Memory B cell (primary cell): ENCODE data around the gene NTM.

Experiments
- ATAC-seq: fragments of 150-1000 bp; cut with Tn5 transposase; 2 replicates; pipeline ENCODE4 v1.10.0; 2021; ENCODE audit warnings: low read depth, mild to moderate bottlenecking, moderate library complexity
- DNase-seq, 2 donors: peaks; one replicate each; pipeline ENCODE4 v3.0.0; 2022; ENCODE audit warnings: low spot score in 2 of 2
- H3K27ac Mint-ChIP-seq: one replicate; pipeline ENCODE4 v1.8.0; 2022; ENCODE audit warnings: mild to moderate bottlenecking, moderate library complexity, mixed read lengths
- H3K27me3 Mint-ChIP-seq: one replicate; pipeline ENCODE4 v1.8.0; 2022; ENCODE audit warnings: mixed read lengths
- H3K36me3 Mint-ChIP-seq: one replicate; pipeline ENCODE4 v1.8.0; 2022; ENCODE audit warnings: mild to moderate bottlenecking, mixed read lengths
- H3K4me1 Mint-ChIP-seq: one replicate; pipeline ENCODE4 v1.8.0; 2022; ENCODE audit warnings: mixed read lengths
- H3K4me3 Mint-ChIP-seq: one replicate; pipeline ENCODE4 v1.8.0; 2022; ENCODE audit warnings: mild to moderate bottlenecking, moderate library complexity, mixed read lengths
- H3K9me3 Mint-ChIP-seq: one replicate; pipeline ENCODE4 v1.8.0; 2022; ENCODE audit warnings: mixed read lengths

NTM gene

DNA sequence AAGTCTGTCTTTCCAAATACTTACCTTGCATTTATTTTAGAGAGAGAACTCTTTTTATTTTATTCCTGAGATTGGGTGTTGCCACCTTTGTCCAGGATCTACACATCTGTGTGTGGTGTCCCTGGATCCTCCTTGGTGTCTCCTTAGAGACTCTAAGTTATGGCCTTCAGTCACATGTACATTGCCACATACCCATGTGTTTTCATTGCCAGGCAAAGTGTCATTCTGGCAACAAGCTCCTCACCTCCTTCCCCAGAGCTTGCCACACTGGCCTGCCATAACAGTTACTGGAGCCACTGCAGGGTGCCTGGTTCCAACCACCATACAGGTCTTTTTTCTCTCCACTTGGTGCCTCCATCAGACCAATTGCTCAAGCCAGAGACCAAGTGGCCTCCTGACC, 379.7 kb downstream of the NTM start:
- Mint-ChIP-seq H3K27ac (no peak overlapping the region), H3K27me3 (no peaks in the 10 kb centered on the region), H3K9me3 (peaks cover 2% of the 10 kb centered on the region), H3K4me1 (no peaks in the 10 kb centered on the region), H3K36me3 (no peaks in the 10 kb centered on the region), H3K4me3 (no peak overlapping the region)
- DNase-seq (no peak), ATAC-seq (no peak)

DNA sequence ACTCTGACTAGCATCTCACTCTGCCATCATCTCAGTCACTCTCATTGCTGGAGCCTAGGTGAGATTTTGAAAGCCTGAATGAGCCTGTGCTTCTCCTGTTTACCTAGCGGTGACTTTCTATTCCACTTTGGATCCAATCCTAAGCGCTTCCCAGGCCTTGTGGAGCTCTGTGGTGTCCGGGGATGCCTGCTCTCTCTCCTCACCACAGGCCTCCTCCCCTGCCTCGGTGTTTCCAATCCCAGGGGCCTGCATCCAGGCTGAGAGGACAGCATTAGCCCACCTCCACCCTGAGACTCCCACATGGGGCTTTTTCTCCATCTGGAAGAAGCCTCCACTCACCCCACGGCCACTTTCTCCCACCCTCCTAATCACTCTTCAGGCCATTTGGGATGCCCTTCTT, 380.3 kb downstream of the NTM start:
- DNase-seq (no peak), ATAC-seq (no peak)
- H3K4me1 Mint-ChIP-seq: no peaks in the 10 kb centered on the region
- no peak overlapping the region for H3K27ac Mint-ChIP-seq
- H3K27me3 Mint-ChIP-seq: no peaks in the 10 kb centered on the region
- H3K9me3 Mint-ChIP-seq: peaks cover 2% of the 10 kb centered on the region
- no peaks in the 10 kb centered on the region for H3K36me3 Mint-ChIP-seq
- no peak overlapping the region for H3K4me3 Mint-ChIP-seq

DNA sequence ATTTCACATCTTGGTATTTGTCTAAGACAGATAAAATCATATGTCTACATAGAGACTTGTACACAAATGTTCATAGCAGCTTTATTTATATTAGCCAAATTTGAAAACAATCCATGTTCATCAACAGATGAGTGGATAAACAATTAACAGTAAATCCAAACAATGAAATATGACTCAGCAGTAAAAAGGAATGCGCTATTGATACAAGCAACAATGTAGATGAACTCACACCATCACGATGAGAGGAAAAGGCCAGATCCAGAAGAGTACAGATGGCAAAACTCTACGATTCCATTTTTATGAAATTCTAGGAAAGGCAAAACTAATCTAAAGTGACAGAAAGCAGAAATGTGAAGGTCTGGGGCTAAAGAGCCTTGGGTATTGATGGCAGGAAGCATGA, 384.3 kb downstream of the NTM start:
- no peaks in the 10 kb centered on the region for H3K27me3 Mint-ChIP-seq
- H3K36me3 Mint-ChIP-seq: no peaks in the 10 kb centered on the region
- H3K4me3 Mint-ChIP-seq: no peak overlapping the region
- H3K9me3 Mint-ChIP-seq: peaks cover 4% of the 10 kb centered on the region
- no peaks in the 10 kb centered on the region for H3K4me1 Mint-ChIP-seq
- H3K27ac Mint-ChIP-seq: no peak overlapping the region
- ATAC-seq (no peak), DNase-seq (no peak)

DNA sequence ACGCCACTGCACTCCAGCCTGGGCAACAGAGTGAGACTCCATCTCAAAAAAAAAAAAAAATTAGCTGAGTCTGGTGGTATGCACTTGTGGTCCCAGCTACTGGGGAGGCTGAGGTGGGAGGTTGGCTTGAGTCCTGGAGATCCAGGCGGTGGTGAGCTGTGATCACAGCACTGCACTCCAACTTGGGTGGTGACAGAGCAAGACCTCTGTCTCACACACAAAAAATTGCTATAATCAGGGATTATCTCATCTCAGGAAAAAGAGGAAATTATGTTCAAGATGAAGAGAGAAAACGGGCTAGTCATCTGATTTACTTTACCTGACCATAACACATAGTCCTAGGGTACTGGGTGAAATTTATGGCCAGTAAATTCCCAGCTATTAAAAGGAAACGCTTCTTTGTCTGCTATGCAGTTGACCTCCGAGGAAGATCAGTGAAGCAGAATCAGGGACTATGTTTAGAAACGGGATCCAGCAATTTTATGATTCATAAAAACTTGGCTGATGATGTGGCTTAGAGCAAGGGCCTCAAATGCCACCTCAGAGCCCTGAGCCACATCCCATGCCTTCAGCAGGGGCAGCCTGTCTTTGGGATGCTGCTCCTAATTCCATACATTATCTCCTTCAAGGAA, 386.2 kb downstream of the NTM start:
- Mint-ChIP-seq H3K4me1 (no peaks in the 10 kb centered on the region), H3K27me3 (no peaks in the 10 kb centered on the region), H3K27ac (no peak overlapping the region), H3K4me3 (no peak overlapping the region), H3K36me3 (no peaks in the 10 kb centered on the region), H3K9me3 (peaks cover 4% of the 10 kb centered on the region)
- no peak for ATAC-seq
- DNase-seq: no peak

DNA sequence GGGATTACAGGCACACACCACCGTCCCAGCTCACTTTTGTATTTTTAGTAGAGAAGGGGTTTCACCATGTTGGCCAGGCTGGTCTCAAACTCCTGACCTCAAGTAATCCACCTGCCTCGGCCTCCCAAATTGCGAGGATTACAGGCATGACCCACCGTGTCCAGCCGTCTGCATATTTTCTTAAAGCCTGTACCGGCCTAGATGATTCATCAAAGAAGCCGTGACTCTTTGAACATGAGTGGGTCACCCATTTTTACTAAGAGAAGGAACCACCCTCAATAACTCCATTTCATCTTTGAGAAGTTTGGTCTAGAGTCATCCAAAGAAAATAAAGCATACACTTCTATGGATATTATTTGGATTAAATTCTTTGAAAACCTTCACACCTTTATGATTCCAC, 388.3 kb downstream of the NTM start:
- Mint-ChIP-seq H3K9me3 (peaks cover 2% of the 10 kb centered on the region), H3K36me3 (no peaks in the 10 kb centered on the region), H3K4me3 (no peak overlapping the region), H3K4me1 (no peaks in the 10 kb centered on the region), H3K27ac (no peak overlapping the region), H3K27me3 (no peaks in the 10 kb centered on the region)
- ATAC-seq (no peak), DNase-seq (no peak)

DNA sequence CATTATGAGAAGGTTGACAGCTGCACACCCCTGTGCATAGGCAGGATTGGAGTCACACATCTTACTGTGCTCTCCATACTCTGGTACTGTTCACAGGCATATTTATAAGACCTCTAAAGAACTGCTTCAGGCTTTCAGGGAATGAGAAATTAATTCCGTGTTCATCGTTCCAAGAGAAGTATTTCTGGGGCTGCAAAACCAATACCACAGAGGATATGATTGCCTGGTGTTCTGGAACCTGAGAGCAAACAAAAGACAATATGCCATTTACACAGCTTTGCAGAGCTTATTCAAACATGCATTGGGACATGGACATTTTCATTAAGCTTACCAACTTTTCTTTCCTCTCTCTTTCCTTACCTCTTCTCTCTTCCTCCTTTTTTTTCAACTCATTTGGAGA, 388.7 kb downstream of the NTM start:
- no peak overlapping the region for H3K4me3 Mint-ChIP-seq
- no peaks in the 10 kb centered on the region for H3K36me3 Mint-ChIP-seq
- no peak for ATAC-seq
- DNase-seq: no peak
- H3K27me3 Mint-ChIP-seq: no peaks in the 10 kb centered on the region
- H3K27ac Mint-ChIP-seq: no peak overlapping the region
- peaks cover 2% of the 10 kb centered on the region for H3K9me3 Mint-ChIP-seq
- H3K4me1 Mint-ChIP-seq: no peaks in the 10 kb centered on the region

DNA sequence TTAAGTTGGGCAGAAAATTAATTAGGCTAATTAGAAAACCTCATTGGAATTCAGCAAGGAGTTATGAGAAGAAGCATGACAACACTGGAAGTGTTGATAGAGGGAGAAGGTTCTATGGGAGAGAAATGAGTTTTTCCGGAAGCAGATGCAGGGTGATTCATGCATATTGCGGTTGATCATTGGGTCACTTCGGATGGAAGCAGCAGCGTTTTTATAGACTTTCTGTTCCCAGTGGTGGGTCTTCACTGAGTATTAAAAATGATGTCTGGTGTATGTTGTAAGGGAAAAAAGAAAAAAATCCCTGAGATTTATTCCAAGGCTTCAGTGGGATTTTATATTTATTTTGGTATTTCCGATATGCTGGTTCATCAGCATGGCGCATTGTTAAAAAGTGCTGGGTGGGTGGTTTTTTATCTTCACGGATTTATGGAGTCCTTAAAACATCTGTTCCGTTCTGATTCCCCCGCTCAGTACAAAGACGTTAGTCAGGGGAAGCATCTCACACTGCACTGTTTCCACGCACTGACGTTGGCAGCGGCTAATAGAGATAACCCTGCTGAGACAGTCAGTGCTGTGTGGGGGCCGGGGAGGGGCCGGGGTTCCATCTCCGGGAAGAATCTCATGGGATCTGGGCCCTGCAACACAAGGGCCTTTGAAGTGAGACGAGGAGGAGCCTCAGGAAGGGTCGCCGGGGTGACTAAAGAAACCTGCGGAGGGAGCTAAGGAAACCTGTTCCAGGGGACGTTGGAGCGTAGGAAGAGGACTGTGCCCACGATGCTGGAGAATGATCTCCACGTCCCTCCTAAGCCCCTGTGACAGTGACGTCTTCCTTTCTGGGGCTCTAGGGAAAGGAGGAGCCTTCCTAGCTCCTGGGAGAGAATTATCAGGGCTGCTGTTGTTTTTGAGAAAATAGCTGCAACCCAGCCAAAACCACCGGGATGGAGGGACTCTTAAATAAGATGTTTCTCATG, 390.0 kb downstream of the NTM start:
- no peak for ATAC-seq
- peaks cover 2% of the 10 kb centered on the region for H3K9me3 Mint-ChIP-seq
- H3K4me3 Mint-ChIP-seq: no peak overlapping the region
- no peak overlapping the region for H3K27ac Mint-ChIP-seq
- no peaks in the 10 kb centered on the region for H3K36me3 Mint-ChIP-seq
- H3K4me1 Mint-ChIP-seq: no peaks in the 10 kb centered on the region
- no peak for DNase-seq
- H3K27me3 Mint-ChIP-seq: no peaks in the 10 kb centered on the region

DNA sequence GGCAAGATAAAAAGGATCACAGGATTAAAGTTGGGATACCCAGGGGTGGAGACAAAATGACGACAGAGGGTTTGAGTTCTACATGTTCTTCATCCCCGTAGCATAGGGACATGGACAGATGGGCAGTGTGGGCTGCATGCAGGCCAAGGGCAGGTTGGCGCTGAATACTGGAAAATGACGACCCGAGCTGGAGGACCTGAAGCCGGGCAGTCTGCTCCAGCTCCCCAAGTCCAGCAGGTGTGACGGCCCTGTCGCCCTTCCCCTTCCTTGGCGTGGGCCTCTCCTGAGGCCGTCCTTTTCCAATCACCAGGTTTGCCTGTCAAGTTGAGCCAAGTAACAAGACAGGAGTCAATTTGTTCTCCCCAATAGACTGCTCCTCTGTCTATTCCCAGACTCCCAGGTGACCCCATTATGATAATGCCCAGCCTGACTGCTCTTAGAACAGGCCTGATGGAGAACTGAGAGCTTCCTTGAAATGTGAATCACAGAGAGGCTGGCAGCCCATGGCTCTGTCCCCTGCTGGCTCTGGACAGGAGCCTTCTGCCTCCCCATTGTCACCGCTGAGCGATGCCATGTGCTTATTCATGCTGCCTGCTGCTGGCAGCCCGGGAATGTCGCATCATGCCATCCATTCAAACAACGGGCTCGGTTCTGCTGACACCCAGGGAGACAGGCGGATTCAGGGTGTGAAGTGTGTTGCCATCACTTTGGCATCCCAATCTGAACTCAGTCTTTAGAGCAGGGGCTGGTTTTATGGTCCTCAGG, 392.1 kb downstream of the NTM start:
- H3K4me1 Mint-ChIP-seq: no peaks in the 10 kb centered on the region
- H3K9me3 Mint-ChIP-seq: no peaks in the 10 kb centered on the region
- DNase-seq (no peak), ATAC-seq (no peak)
- no peaks in the 10 kb centered on the region for H3K36me3 Mint-ChIP-seq
- H3K27ac Mint-ChIP-seq: no peak overlapping the region
- H3K4me3 Mint-ChIP-seq: no peak overlapping the region
- no peaks in the 10 kb centered on the region for H3K27me3 Mint-ChIP-seq

DNA sequence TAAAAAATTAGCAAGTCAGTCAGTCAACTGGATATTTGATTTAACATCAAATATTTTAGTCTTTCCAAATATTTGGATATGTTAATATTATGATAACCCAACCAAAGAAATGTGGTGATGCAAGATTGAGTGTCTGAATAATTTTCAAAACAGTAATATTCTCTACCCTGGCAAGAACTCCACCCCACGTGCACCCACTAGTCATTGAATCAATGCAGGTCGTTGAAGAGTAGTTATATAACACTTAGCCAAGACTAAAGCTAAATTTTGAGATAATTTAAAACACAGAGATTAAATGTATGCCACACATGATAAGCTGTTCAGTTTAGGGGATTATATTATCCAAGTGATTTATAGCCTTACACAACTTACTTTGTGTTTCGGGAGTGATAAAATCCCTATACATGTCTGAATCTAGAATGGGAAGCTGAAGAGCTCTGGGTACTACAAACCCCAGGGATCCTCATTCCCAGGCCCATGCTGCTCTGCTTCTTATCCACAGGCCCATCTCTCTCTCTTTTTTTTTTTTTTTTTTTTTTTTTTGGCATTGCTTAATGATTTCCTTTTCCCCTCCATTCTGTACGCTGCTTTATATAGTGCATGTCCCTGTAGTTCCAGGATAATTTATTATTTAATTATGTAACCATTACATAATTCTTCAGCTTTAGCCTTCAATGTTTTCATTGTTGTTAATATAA, 392.9 kb downstream of the NTM start:
- DNase-seq (no peak), ATAC-seq (no peak)
- H3K27me3 Mint-ChIP-seq: no peaks in the 10 kb centered on the region
- H3K9me3 Mint-ChIP-seq: no peaks in the 10 kb centered on the region
- no peak overlapping the region for H3K27ac Mint-ChIP-seq
- H3K36me3 Mint-ChIP-seq: no peaks in the 10 kb centered on the region
- no peaks in the 10 kb centered on the region for H3K4me1 Mint-ChIP-seq
- no peak overlapping the region for H3K4me3 Mint-ChIP-seq

DNA sequence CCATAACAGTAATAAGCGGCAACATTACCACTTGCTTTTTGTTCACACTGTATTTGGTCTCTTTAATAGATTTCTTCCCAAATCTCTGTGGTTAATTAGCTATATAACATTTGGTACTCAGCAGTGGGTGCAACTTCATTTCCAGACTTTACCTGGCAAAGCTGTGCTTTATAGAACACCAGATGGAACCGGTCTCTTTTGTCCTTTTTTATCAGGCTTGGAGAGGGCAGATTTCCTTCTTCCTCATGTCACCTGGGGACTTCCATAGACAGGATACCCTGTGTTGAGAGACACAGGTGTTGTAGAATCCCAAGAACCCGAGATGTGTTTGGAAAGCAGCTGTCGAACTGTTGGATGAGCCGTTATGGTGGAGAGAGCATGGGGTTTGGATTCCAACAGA, 393.7 kb downstream of the NTM start:
- ATAC-seq (no peak), DNase-seq (no peak)
- H3K27me3 Mint-ChIP-seq: no peaks in the 10 kb centered on the region
- no peak overlapping the region for H3K4me3 Mint-ChIP-seq
- no peaks in the 10 kb centered on the region for H3K4me1 Mint-ChIP-seq
- H3K9me3 Mint-ChIP-seq: no peaks in the 10 kb centered on the region
- no peak overlapping the region for H3K27ac Mint-ChIP-seq
- no peaks in the 10 kb centered on the region for H3K36me3 Mint-ChIP-seq

DNA sequence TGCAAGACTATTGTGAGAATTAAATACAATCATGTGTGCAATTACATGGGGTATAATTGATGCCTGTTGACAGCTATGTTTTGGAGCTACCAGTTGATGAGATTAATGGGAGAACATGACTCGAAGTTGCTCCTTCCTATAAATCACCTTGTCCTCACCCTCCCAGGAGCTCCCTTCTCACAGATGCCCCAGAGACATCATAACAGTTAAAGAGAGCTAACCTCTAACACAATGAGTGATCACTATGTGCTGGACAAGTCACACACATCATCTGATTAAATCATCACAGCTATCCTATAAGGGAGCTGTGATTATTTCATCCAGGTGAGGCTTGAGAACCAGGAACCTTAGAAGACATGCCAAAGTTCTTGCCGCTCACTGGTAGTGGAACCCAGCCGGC, 394.2 kb downstream of the NTM start:
- no peak overlapping the region for H3K4me3 Mint-ChIP-seq
- no peaks in the 10 kb centered on the region for H3K27me3 Mint-ChIP-seq
- no peaks in the 10 kb centered on the region for H3K36me3 Mint-ChIP-seq
- ATAC-seq (no peak), DNase-seq (no peak)
- no peaks in the 10 kb centered on the region for H3K4me1 Mint-ChIP-seq
- H3K9me3 Mint-ChIP-seq: no peaks in the 10 kb centered on the region
- H3K27ac Mint-ChIP-seq: no peak overlapping the region

DNA sequence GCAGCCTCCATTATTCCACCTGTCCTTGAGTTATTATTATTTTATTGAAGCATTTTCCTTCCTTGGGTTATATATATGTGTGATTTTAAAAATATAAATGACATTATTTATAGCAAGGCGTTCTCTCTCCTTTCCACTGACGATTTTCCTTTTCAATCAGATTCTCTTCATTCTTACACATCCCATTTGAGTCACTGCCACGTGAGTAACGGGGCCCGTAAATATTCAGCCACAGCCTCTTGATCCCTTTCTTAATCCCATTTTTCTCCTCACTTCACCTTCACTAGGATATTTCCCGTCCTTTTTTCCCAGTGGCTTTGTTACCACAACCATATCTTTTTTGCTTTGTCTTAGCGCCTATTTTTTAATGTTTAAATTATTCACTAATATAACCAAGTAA, 396.2 kb downstream of the NTM start:
- Mint-ChIP-seq H3K4me1 (no peaks in the 10 kb centered on the region), H3K27ac (no peak overlapping the region), H3K4me3 (no peak overlapping the region), H3K9me3 (no peaks in the 10 kb centered on the region), H3K27me3 (no peaks in the 10 kb centered on the region), H3K36me3 (no peaks in the 10 kb centered on the region)
- DNase-seq (no peak), ATAC-seq (no peak)

DNA sequence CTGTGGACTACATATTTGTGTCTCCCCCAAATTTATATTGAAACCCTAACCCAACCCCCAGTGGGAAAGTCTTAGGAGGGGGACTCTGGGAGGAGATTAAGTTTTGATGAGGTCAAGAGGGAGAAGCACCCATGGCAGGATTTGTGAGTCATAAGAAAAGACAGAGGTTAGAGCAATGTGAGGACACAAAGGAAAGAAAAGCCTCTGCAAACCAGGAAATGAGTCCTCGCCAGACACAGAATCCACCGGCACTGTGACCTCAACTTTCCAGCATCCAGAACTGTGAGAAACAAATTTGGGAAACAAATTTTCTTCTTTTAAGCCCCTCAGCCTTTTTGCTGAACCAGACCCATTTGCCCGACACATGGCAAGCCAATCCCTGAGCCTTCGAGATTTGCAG, 397.0 kb downstream of the NTM start:
- no peak for DNase-seq
- H3K27ac Mint-ChIP-seq: no peak overlapping the region
- H3K9me3 Mint-ChIP-seq: no peaks in the 10 kb centered on the region
- H3K36me3 Mint-ChIP-seq: no peaks in the 10 kb centered on the region
- H3K27me3 Mint-ChIP-seq: no peaks in the 10 kb centered on the region
- no peaks in the 10 kb centered on the region for H3K4me1 Mint-ChIP-seq
- no peak overlapping the region for H3K4me3 Mint-ChIP-seq
- no peak for ATAC-seq

DNA sequence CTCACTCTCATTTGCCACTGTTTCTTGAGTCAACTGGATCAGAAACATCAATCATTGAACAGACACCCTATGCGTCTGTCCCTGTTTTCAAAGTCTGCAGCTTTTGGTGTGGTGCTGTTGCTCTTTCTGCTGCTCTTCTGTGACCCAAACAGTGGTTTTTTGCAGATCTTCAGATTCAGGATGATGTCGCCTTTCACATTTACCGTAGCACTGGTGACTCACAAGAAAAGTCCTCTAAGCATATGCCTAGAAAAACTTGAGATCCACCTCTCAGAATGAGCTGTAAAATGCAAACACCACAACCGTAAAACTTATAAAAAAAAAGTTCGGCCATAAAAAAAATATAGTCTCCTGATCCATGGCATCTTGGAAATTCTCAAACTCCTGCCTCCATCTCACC, 400.4 kb downstream of the NTM start:
- ATAC-seq: no peak
- Mint-ChIP-seq H3K36me3 (no peaks in the 10 kb centered on the region), H3K4me3 (no peak overlapping the region), H3K4me1 (no peaks in the 10 kb centered on the region), H3K9me3 (no peaks in the 10 kb centered on the region), H3K27ac (no peak overlapping the region), H3K27me3 (no peaks in the 10 kb centered on the region)
- DNase-seq: no peak
